Prostate gland (tissue), 2 donors: ENCODE data around the gene DDOST.

Experiments
- POLR2A ChIP-seq: fragments of 450-650 bp; IDR thresholded peaks from one replicate; pipeline ENCODE4 v1.6.1; 2016; ENCODE audit warnings: antibody characterized with exemption, mild to moderate bottlenecking
- POLR2AphosphoS5 ChIP-seq: sonication (generic); formaldehyde crosslinking; IDR thresholded peaks from one replicate; pipeline ENCODE4 v1.6.1; 2017; ENCODE audit warnings: antibody characterized with exemption
- TF ChIP-seq, protein P1 (sequence below), 4 experiments: fragments of 200-600 bp in 2 of 4; fragments of 450-650 bp in 2 of 4; sonication (generic) in 2 of 4; IDR thresholded peaks; 1 replicate in 3 of 4; 2 replicates in 1 of 4; pipeline ENCODE4 v1.5.1; 2016 to 2019; ENCODE audit warnings: antibody characterized with exemption in 4 of 4, mild to moderate bottlenecking in 2 of 4, moderate library complexity in 2 of 4

DNA sequence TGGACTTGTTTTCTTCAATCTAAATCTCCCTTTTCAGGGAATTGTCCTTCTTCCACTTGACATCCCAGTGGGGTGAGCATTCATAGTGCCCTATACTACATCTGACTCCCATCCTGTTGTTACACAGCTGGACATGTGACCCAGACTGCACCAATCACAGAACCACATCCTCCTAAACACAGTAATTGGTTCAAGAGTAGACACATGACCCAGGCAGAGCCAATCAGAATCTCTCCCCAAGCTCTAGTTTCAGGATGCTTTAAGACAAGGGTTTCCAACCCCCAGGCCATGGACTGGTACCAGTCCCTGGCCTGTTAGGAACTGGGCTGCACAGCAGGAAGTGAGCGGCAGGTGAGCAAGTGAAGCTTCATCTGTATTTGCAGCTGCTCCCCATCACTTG lies 5.6 kb upstream of the DDOST start:
- TF ChIP-seq, protein P1, sequence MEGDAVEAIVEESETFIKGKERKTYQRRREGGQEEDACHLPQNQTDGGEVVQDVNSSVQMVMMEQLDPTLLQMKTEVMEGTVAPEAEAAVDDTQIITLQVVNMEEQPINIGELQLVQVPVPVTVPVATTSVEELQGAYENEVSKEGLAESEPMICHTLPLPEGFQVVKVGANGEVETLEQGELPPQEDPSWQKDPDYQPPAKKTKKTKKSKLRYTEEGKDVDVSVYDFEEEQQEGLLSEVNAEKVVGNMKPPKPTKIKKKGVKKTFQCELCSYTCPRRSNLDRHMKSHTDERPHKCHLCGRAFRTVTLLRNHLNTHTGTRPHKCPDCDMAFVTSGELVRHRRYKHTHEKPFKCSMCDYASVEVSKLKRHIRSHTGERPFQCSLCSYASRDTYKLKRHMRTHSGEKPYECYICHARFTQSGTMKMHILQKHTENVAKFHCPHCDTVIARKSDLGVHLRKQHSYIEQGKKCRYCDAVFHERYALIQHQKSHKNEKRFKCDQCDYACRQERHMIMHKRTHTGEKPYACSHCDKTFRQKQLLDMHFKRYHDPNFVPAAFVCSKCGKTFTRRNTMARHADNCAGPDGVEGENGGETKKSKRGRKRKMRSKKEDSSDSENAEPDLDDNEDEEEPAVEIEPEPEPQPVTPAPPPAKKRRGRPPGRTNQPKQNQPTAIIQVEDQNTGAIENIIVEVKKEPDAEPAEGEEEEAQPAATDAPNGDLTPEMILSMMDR (IDR thresholded peaks at IDR 0.05), result no peak
- TF ChIP-seq POLR2A (no peak), POLR2AphosphoS5 (no peak)
